HepG2 (cell line): ENCODE data around the gene CALM1. TPM values are rescaled to one million over a fixed set of nuclear protein-coding genes. Genes with fewer than 3 reads are reported as not detected.

Experiments
- ATAC-seq: fragments of 200-7000 bp; cut with Tn5 transposase; 3 replicates; pipeline ENCODE4 v1.9.1; 2020; ENCODE audit warnings: mild to moderate bottlenecking, moderate library complexity
- BruUV-seq: library from RNA; stranded (reverse); fragments of 400-500 nt; replicated peaks from 2 replicates; lab custom pipeline; 2021; lab: Mats Ljungman, UMichigan
- CTCF ChIA-PET: fragments of 300-600 bp; formaldehyde crosslinking; extraction: SDS; loops from one replicate; lab custom pipeline; 2021; ENCODE audit warnings: low total read pairs, inconsistent platforms, low intra/inter-chr PET ratio; lab: Yijun Ruan, JAX
- POLR2A ChIA-PET: fragments of 350-600 bp; sonication (Branson Sonifier 250); formaldehyde crosslinking; loops from one replicate; lab custom pipeline; 2020; ENCODE audit warnings: antibody characterized with exemption, inconsistent platforms; lab: Yijun Ruan, JAX
- DNase-seq: peaks from one replicate; pipeline ENCODE4 v3.0.0-alpha.2; 2015; ENCODE audit warnings: low spot score
- FAIRE-seq: peaks from 3 replicates; lab custom pipeline; 2011; peaks lifted over from hg19 to GRCh38; lab: Jason Lieb, UNC
- H2AFZ ChIP-seq: one replicate; pipeline ENCODE4 v1.6.1; 2011; ENCODE audit warnings: low read length, inconsistent platforms
- H3K27ac ChIP-seq: fragments of 300-600 bp; 3 replicates; pipeline ENCODE4 v1.8.0; 2011; ENCODE audit warnings: mixed run types, mild to moderate bottlenecking, mixed read lengths, low read length, inconsistent platforms; ENCODE audit not compliant: insufficient read depth; ENCODE audit errors: extremely low read length
- H3K27me3 ChIP-seq, 2 experiments: fragments of 200-600 bp in 1 of 2; 2 replicates in 1 of 2; 3 replicates in 1 of 2; pipeline versions ENCODE4 v1.6.0 to v1.8.0; 2011; ENCODE audit warnings: low read length in 2 of 2, mild to moderate bottlenecking in 2 of 2, moderate library complexity in 2 of 2, inconsistent platforms in 1 of 2; ENCODE audit not compliant: insufficient read depth in 2 of 2, control insufficient read depth in 1 of 2
- H3K36me3 ChIP-seq, 2 experiments: fragments of 200-600 bp in 1 of 2; replicated peaks in 1 of 2; 2 replicates in 1 of 2; 3 replicates in 1 of 2; pipeline versions ENCODE4 v1.5.1 to v1.8.0; 2011; ENCODE audit warnings: low read length in 2 of 2, inconsistent platforms in 1 of 2; ENCODE audit not compliant: insufficient read depth in 2 of 2, control insufficient read depth in 1 of 2
- H3K4me1 ChIP-seq: 2 replicates; pipeline ENCODE4 v1.5.1; 2012; ENCODE audit warnings: low read length, inconsistent platforms; ENCODE audit not compliant: insufficient read depth
- H3K4me2 ChIP-seq: 2 replicates; pipeline ENCODE4 v1.6.0; 2011; ENCODE audit warnings: low read depth, low read length, inconsistent platforms
- H3K4me3 ChIP-seq, 3 experiments: fragments of 200-600 bp in 1 of 3; sonication (generic), shearing (Covaris generic) in 1 of 3; replicated peaks in 1 of 3; 2 replicates each; pipeline ENCODE4 v1.5.1; 2011 to 2016; ENCODE audit warnings: low read length in 3 of 3, inconsistent platforms in 2 of 3, low read depth in 2 of 3, mild to moderate bottlenecking in 2 of 3, control low read depth in 1 of 3, mixed read lengths in 1 of 3; ENCODE audit not compliant: insufficient read depth in 1 of 3
- H3K79me2 ChIP-seq: one replicate; pipeline ENCODE4 v1.6.1; 2011; ENCODE audit warnings: low read length, inconsistent platforms; ENCODE audit not compliant: insufficient read depth
- H3K9ac ChIP-seq: 2 replicates; pipeline ENCODE4 v1.6.0; 2011; ENCODE audit warnings: mild to moderate bottlenecking, low read depth, low read length, inconsistent platforms; ENCODE audit not compliant: insufficient read depth
- H3K9me3 ChIP-seq: 2 replicates; pipeline ENCODE4 v1.5.1; 2012; ENCODE audit warnings: mild to moderate bottlenecking, low read length
- H4K20me1 ChIP-seq: 2 replicates; pipeline ENCODE4 v1.6.0; 2011; ENCODE audit warnings: inconsistent platforms, mild to moderate bottlenecking, low read length, moderate library complexity; ENCODE audit not compliant: insufficient read depth
- CEBPZ ChIP-seq: IDR thresholded peaks from 2 replicates; pipeline ENCODE4 v1.6.1; 2012; ENCODE audit warnings: low read length, improper control_type of control experiment
- HNF4G ChIP-seq, 2 experiments: sonication (generic) in 1 of 2; formaldehyde crosslinking in 1 of 2; IDR thresholded peaks; 2 replicates each; pipeline versions ENCODE4 v1.4.0 to v1.6.1; 2011 to 2020; ENCODE audit warnings: borderline replicate concordance in 2 of 2, low read depth in 2 of 2, mild to moderate bottlenecking in 2 of 2, low read length in 1 of 2, missing genetic modification reagents in 1 of 2, moderate library complexity in 1 of 2
- HOXA9 ChIP-seq: sonication (generic); formaldehyde crosslinking; IDR thresholded peaks from 2 replicates; pipeline ENCODE4 v1.8.1; 2022; ENCODE audit warnings: missing genetic modification reagents, mild to moderate bottlenecking, moderate library complexity, borderline replicate concordance
- IRF2 ChIP-seq: IDR thresholded peaks from 2 replicates; pipeline ENCODE4 v1.6.1; 2018; ENCODE audit warnings: missing genetic modification reagents, missing compliant biosample characterization
- JUN ChIP-seq: sonication (generic); formaldehyde crosslinking; IDR thresholded peaks from 2 replicates; pipeline ENCODE4 v1.4.0; 2020; ENCODE audit warnings: mild to moderate bottlenecking, missing genetic modification reagents
- MLXIP ChIP-seq: sonication (generic); formaldehyde crosslinking; IDR thresholded peaks from 2 replicates; pipeline ENCODE4 v1.9.0; 2021; ENCODE audit warnings: missing genetic modification reagents, borderline replicate concordance
- NPAS2 ChIP-seq: sonication (generic); formaldehyde crosslinking; IDR thresholded peaks from 2 replicates; pipeline ENCODE4 v1.8.0; 2022; ENCODE audit warnings: mild to moderate bottlenecking, missing genetic modification reagents, borderline replicate concordance
- SMC3 ChIP-seq: IDR thresholded peaks from 2 replicates; pipeline ENCODE4 v1.6.1; 2011; ENCODE audit warnings: low read length, improper control_type of control experiment
- USF2 ChIP-seq, 2 experiments: sonication (generic) in 1 of 2; formaldehyde crosslinking in 1 of 2; IDR thresholded peaks; 2 replicates each; pipeline versions ENCODE4 v1.5.1 to v1.6.1; 2011 to 2020; ENCODE audit warnings: borderline replicate concordance in 1 of 2, low read depth in 1 of 2, low read length in 1 of 2, mild to moderate bottlenecking in 1 of 2, missing genetic modification reagents in 1 of 2, moderate library complexity in 1 of 2
- ZFP91 ChIP-seq: sonication (generic); formaldehyde crosslinking; IDR thresholded peaks from 2 replicates; pipeline ENCODE4 v1.9.0; 2022; ENCODE audit warnings: missing genetic modification reagents, mild to moderate bottlenecking, borderline replicate concordance
- ZNF746 ChIP-seq: sonication (generic); formaldehyde crosslinking; IDR thresholded peaks from 2 replicates; pipeline ENCODE4 v1.8.0; 2022; ENCODE audit warnings: mild to moderate bottlenecking, missing genetic modification reagents
- ZSCAN29 ChIP-seq: sonication (generic); formaldehyde crosslinking; conservative IDR thresholded peaks from 2 replicates; pipeline ENCODE4 v1.4.0; 2020; ENCODE audit warnings: mild to moderate bottlenecking, missing genetic modification reagents
- WGBS: methylation state at CpG from one replicate; pipeline ENCODE4 v1.1.6; 2017; ENCODE audit warnings: low lambda C conversion rate; 5-methylcytosine and 5-hydroxymethylcytosine counted together
- in situ Hi-C: cut with HindIII; loops from 2 replicates; pipeline ENCODE4 v1.10.0; 2017; ENCODE audit warnings: low pct_unique_long_range_greater_than_20kb; ENCODE audit not compliant: extremely low pct_ligation_motif_present
- intact Hi-C: fragments of 100-400 bp; cut with micrococcal nuclease; formaldehyde crosslinking; loops from one replicate; pipeline ENCODE4 v1.10.0; 2022; ENCODE audit not compliant: unreplicated experiment
- polyA plus RNA-seq, 8 experiments: library from polyadenylated mRNA; depleted of rRNA in 3 of 8; stranded (reverse) in 7 of 8; unstranded in 1 of 8; fragments of >200 nt; fragmentation: Illumina TruSeq in 4 of 8; extraction: Trizol in 4 of 8; gene quantifications; 2 replicates each; pipeline versions ENCODE4 v1.2.1 to v1.2.3, GENCODE V29; 2011 to 2016; ENCODE audit warnings: low read depth in 4 of 8, missing spikeins in 1 of 8, mixed read lengths in 1 of 8; ENCODE audit not compliant: insufficient read depth in 1 of 8
- total RNA-seq, 5 experiments: library from RNA; depleted of rRNA; stranded (reverse); fragments of >200 nt; fragmentation: Illumina TruSeq; extraction: Trizol; gene quantifications; 2 replicates each; pipeline ENCODE4 v1.2.3, GENCODE V29; 2016; ENCODE audit warnings: low read depth in 1 of 5

The CALM1 gene
- total and polyA plus RNA-seq, 2 of the 13 experiments (the other 11 are each of a cell fraction or from before 2014, with no cell fraction given): 110 to 238 TPM

GRCh38 chr14:90421001-90421631, 24.3 kb downstream of the CALM1 start:
- no TSS peak for BruUV-seq
- TF ChIP-seq ZSCAN29 (CRISPR knock-in tag): no peak
- no peak for TF ChIP-seq USF2 (IDR thresholded peaks at IDR 0.05; ENCODE audit: low read depth, low read length)
- no peak for TF ChIP-seq USF2 (CRISPR knock-in tag; IDR thresholded peaks at IDR 0.05; ENCODE audit: borderline replicate concordance)
- no peak for TF ChIP-seq MLXIP (CRISPR knock-in tag)
- TF ChIP-seq HOXA9 (CRISPR knock-in tag): no peak
- TF ChIP-seq CEBPZ: no peak
- no peak for TF ChIP-seq ZFP91 (CRISPR knock-in tag)
- no peak for TF ChIP-seq SMC3
- TF ChIP-seq JUN (CRISPR knock-in tag): no peak
- TF ChIP-seq IRF2 (CRISPR knock-in tag): no peak
- no peak for TF ChIP-seq ZNF746 (CRISPR knock-in tag)
- TF ChIP-seq HNF4G (IDR thresholded peaks at IDR 0.05; ENCODE audit: borderline replicate concordance, low read depth, low read length): no peak
- TF ChIP-seq HNF4G (CRISPR knock-in tag; IDR thresholded peaks at IDR 0.05; ENCODE audit: borderline replicate concordance, low read depth): no peak
- no peak for TF ChIP-seq NPAS2 (CRISPR knock-in tag)

More at GRCh38 chr14:90421001-90421631, 24.3 kb downstream of the CALM1 start:
- Histone ChIP-seq H3K27ac (no peak overlapping the region), H3K4me2 (no peak overlapping the region), H2AFZ (no peak overlapping the region), H3K9me3 (no peaks in the 10 kb centered on the region), H3K4me1 (peaks cover 12% of the 10 kb centered on the region), H4K20me1 (no peaks in the 10 kb centered on the region), H3K4me3 (no peak overlapping the region), H3K79me2 (no peaks in the 10 kb centered on the region), H3K36me3 (no peaks in the 10 kb centered on the region), H3K9ac (no peak overlapping the region), H3K27me3 (peaks cover 2 to 13% of the 10 kb centered on the region in 2 experiments; a peak in 2 of 5 replicates)
- WGBS: no CpG with 5 or more reads among the region's 7 CpGs
- FAIRE-seq (no peak), ATAC-seq (peak; percentile 45), DNase-seq (no peak)
- intact Hi-C loops (no loop called here), in situ Hi-C loops (no loop called here)
- ChIA-PET POLR2A (no interaction called here), CTCF (no interaction called here)
